ENCODE data around the gene HVCN1.

DNA sequence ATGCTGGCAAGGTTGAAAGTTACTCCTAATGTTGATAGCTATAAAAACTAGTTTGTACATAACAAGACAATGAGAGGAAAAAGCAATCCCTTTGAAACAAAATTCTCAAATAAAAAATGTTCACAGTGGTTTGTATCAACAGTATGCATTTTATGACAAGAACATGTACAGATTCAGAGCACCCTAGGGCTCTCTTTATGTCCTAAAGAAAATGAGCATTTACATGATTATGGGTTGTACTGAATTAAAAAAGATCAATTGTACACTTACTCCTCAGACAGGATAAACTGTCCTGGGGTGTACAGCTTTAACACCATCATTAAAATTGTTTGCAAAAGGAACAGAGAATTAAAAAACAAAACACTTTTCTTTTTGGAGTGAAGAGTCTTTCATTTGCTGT, 31.6 kb upstream of the HVCN1 start:
- TF ChIP-seq POLR2A (IDR thresholded peaks at IDR 0.05), result no peak
- TF ChIP-seq, protein P1, sequence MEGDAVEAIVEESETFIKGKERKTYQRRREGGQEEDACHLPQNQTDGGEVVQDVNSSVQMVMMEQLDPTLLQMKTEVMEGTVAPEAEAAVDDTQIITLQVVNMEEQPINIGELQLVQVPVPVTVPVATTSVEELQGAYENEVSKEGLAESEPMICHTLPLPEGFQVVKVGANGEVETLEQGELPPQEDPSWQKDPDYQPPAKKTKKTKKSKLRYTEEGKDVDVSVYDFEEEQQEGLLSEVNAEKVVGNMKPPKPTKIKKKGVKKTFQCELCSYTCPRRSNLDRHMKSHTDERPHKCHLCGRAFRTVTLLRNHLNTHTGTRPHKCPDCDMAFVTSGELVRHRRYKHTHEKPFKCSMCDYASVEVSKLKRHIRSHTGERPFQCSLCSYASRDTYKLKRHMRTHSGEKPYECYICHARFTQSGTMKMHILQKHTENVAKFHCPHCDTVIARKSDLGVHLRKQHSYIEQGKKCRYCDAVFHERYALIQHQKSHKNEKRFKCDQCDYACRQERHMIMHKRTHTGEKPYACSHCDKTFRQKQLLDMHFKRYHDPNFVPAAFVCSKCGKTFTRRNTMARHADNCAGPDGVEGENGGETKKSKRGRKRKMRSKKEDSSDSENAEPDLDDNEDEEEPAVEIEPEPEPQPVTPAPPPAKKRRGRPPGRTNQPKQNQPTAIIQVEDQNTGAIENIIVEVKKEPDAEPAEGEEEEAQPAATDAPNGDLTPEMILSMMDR (IDR thresholded peaks at IDR 0.05), result no peak
